AG04450 (cell line): ENCODE results near the gene C1orf174. TPM values are rescaled to one million over a fixed set of nuclear protein-coding genes. Genes with fewer than 3 reads are reported as not detected.
"Not testable (repeated sequence)": the region's sequence is repeated elsewhere in the genome, so short reads cannot be mapped to it uniquely, and the experiment has no call there.

Experiments used
- CTCF ChIA-PET: fragments of 300-600, 350-600 bp; formaldehyde crosslinking; extraction: SDS; loops from one replicate; lab custom pipeline; 2022; ENCODE audit warnings: antibody characterized with exemption, inconsistent platforms; lab: Charles Lee
- POLR2A ChIA-PET: fragments of 350-600 bp; formaldehyde crosslinking; extraction: SDS; loops from one replicate; lab custom pipeline; 2021; ENCODE audit warnings: antibody characterized with exemption, inconsistent platforms; lab: Yijun Ruan, JAX
- DNase-seq: peaks from one replicate; pipeline ENCODE4 v3.0.0-alpha.2; 2011; ENCODE audit warnings: low read depth, low spot score
- H3K27ac ChIP-seq: one replicate; pipeline ENCODE4 v1.5.1; 2012; ENCODE audit warnings: low read depth, low read length, control low read depth
- H3K27me3 ChIP-seq: one replicate; pipeline ENCODE4 v1.6.0; 2012; ENCODE audit warnings: low read length; ENCODE audit not compliant: control insufficient read depth, insufficient read depth
- H3K4me3 ChIP-seq: 2 replicates; pipeline ENCODE4 v1.5.1; 2011; ENCODE audit warnings: mild to moderate bottlenecking, low read depth, low read length, control low read depth
- H3K9me3 ChIP-seq: 2 replicates; pipeline ENCODE4 v1.5.1; 2012; ENCODE audit warnings: low read length; ENCODE audit not compliant: control insufficient read depth, insufficient read depth
- CTCF ChIP-seq: IDR thresholded peaks from 2 replicates; pipeline ENCODE4 v1.5.1; 2011; ENCODE audit warnings: low read depth, low read length, control low read depth, inconsistent platforms
- polyA plus RNA-seq: library from polyadenylated mRNA; depleted of rRNA; stranded (reverse); fragments of >200 nt; gene quantifications from 2 replicates; pipeline ENCODE4 v1.2.3, GENCODE V29; 2011

C1orf174 gene
- polyA plus RNA-seq, 1 experiment, result 20.7 TPM

- Histone ChIP-seq H3K4me3 (no peak overlapping the region), H3K9me3 (peaks cover 17% of the 10 kb centered on the region; the same call in 1 of the 2 replicates), H3K27ac (no peak overlapping the region), H3K27me3 (no peaks in the 10 kb centered on the region)
- CTCF ChIA-PET, result no interaction called here
- no peak for DNase-seq
- TF ChIP-seq CTCF, result no peak
- POLR2A ChIA-PET, result no interaction called here
These were observed 22.2 kb upstream of the C1orf174 start for GRCh38 chr1:3922201-3922725.

GRCh38 chr1:3921765-3922164, 21.7 kb upstream of the C1orf174 start:
- H3K27me3 ChIP-seq, result no peaks in the 10 kb centered on the region
- H3K9me3 ChIP-seq, result peaks cover 17% of the 10 kb centered on the region; the same call in 1 of the 2 replicates
- DNase-seq, result no peak
- no peak for TF ChIP-seq CTCF
- no peak overlapping the region for H3K27ac ChIP-seq
- ChIA-PET POLR2A (no interaction called here), CTCF (no interaction called here)
- no peak overlapping the region for H3K4me3 ChIP-seq

- no peak for DNase-seq
- POLR2A ChIA-PET, result no interaction called here
These were observed 19.6 kb upstream of the C1orf174 start for GRCh38 chr1:3919706-3920105.

GRCh38 chr1:3918966-3919611, 19.0 kb upstream of the C1orf174 start:
- ChIA-PET CTCF (no interaction called here), POLR2A (no interaction called here)
- Histone ChIP-seq H3K27me3 (no peaks in the 10 kb centered on the region), H3K4me3 (no peak overlapping the region), H3K27ac (no peak overlapping the region), H3K9me3 (peaks cover 7% of the 10 kb centered on the region; the same call in 1 of the 2 replicates)
- DNase-seq, result no peak
- TF ChIP-seq CTCF, result no peak

More at GRCh38 chr1:3919706-3920105, 19.6 kb upstream of the C1orf174 start:
- no peak for TF ChIP-seq CTCF
- Histone ChIP-seq H3K9me3 (peaks cover 9% of the 10 kb centered on the region; the same call in 1 of the 2 replicates), H3K27ac (no peak overlapping the region), H3K27me3 (no peaks in the 10 kb centered on the region), H3K4me3 (no peak overlapping the region)
- CTCF ChIA-PET, result no interaction called here

- DNase-seq, H3K9me3 ChIP-seq, H3K27ac ChIP-seq, H3K27me3 ChIP-seq, H3K4me3 ChIP-seq, CTCF ChIA-PET, POLR2A ChIA-PET: not testable (repeated sequence)
These were observed 18.3 kb upstream of the C1orf174 start for GRCh38 chr1:3918359-3918758.
